ENCODE results near the gene RFNG.

Gene RFNG

GRCh38 chr17:82023447-82024241, 28.0 kb downstream of the RFNG start:
- H3K36me3 ChIP-seq (ENCODE audit: insufficient read depth, insufficient read length, low read length) = peaks cover 34% of the 10 kb centered on the region
- no peaks in the 10 kb centered on the region for H3K9me3 ChIP-seq (ENCODE audit: insufficient read depth, low read length)
- H3K9ac ChIP-seq (ENCODE audit: insufficient read length, low read depth) = peak overlapping the region; percentile 96
- H3K4me3 ChIP-seq (ENCODE audit: insufficient read length, low read depth) = peak overlapping the region; percentile 87
- no peak for TF ChIP-seq ZNF274 (IDR thresholded peaks at IDR 0.05; ENCODE audit: low read depth, low read length)
- DNase-seq (ENCODE audit: low read depth, low spot score) = no peak
- H3K4me1 ChIP-seq (ENCODE audit: insufficient read depth, insufficient read length) = peaks cover 26% of the 10 kb centered on the region
- H3K27me3 ChIP-seq (ENCODE audit: insufficient read depth, insufficient read length) = peaks cover 15% of the 10 kb centered on the region

GRCh38 chr17:82022981-82023446, 28.6 kb downstream of the RFNG start, which contains the start of gene LRRC45:
LRRC45 (plus strand) TSS chr17:82023305; CDS start chr17:82023644, 339 bp downstream.
- H3K9ac ChIP-seq (ENCODE audit: insufficient read length, low read depth) = peak within 1 kb of the TSS; percentile 96
- peaks cover 15% of the 10 kb centered on the region for H3K27me3 ChIP-seq (ENCODE audit: insufficient read depth, insufficient read length)
- H3K36me3 ChIP-seq (ENCODE audit: insufficient read depth, insufficient read length, low read length) = peaks cover 38% of the 10 kb centered on the region
- peak within 1 kb of the TSS; percentile 94 for H3K4me3 ChIP-seq (ENCODE audit: insufficient read length, low read depth)
- TF ChIP-seq SUZ12 (IDR thresholded peaks at IDR 0.05; ENCODE audit: extremely low read depth, insufficient read depth, insufficient read length) (no peak), YY1 (IDR thresholded peaks at IDR 0.05; ENCODE audit: insufficient read depth, insufficient read length) (no peak), ZNF274 (IDR thresholded peaks at IDR 0.05; ENCODE audit: low read depth, low read length) (no peak)
- peaks cover 26% of the 10 kb centered on the region for H3K4me1 ChIP-seq (ENCODE audit: insufficient read depth, insufficient read length)
- H3K9me3 ChIP-seq (ENCODE audit: insufficient read depth, low read length) = no peaks in the 10 kb centered on the region
- peak; percentile 97 for DNase-seq (ENCODE audit: low read depth, low spot score)

GRCh38 chr17:82022310-82022980, 29.2 kb downstream of the RFNG start, which contains the start of gene CENPX:
CENPX (minus strand) TSS chr17:82022878; CDS start chr17:82022861, 17 bp downstream.
- Histone ChIP-seq H3K4me3 (ENCODE audit: insufficient read length, low read depth) (peak within 1 kb of the TSS; percentile 94), H3K9ac (ENCODE audit: insufficient read length, low read depth) (peak within 1 kb of the TSS; percentile 96), H3K27me3 (ENCODE audit: insufficient read depth, insufficient read length) (peaks cover 15% of the 10 kb centered on the region), H3K36me3 (ENCODE audit: insufficient read depth, insufficient read length, low read length) (peaks cover 41% of the 10 kb centered on the region), H3K4me1 (ENCODE audit: insufficient read depth, insufficient read length) (peaks cover 26% of the 10 kb centered on the region), H3K9me3 (ENCODE audit: insufficient read depth, low read length) (no peaks in the 10 kb centered on the region)
- no peak for TF ChIP-seq ZNF274 (IDR thresholded peaks at IDR 0.05; ENCODE audit: low read depth, low read length)
- TF ChIP-seq YY1 (IDR thresholded peaks at IDR 0.05; ENCODE audit: insufficient read depth, insufficient read length) = no peak
- no peak for TF ChIP-seq SUZ12 (IDR thresholded peaks at IDR 0.05; ENCODE audit: extremely low read depth, insufficient read depth, insufficient read length)
- no peak for DNase-seq (ENCODE audit: low read depth, low spot score)

- H3K36me3 ChIP-seq (ENCODE audit: insufficient read depth, insufficient read length, low read length) = peaks cover 42% of the 10 kb centered on the region
- peak overlapping the region; percentile 94 for H3K4me3 ChIP-seq (ENCODE audit: insufficient read length, low read depth)
- H3K4me1 ChIP-seq (ENCODE audit: insufficient read depth, insufficient read length) = peaks cover 26% of the 10 kb centered on the region
- no peaks in the 10 kb centered on the region for H3K9me3 ChIP-seq (ENCODE audit: insufficient read depth, low read length)
- H3K9ac ChIP-seq (ENCODE audit: insufficient read length, low read depth) = peak overlapping the region; percentile 93
- TF ChIP-seq YY1 (IDR thresholded peaks at IDR 0.05; ENCODE audit: insufficient read depth, insufficient read length) = no peak
- no peak for TF ChIP-seq ZNF274 (IDR thresholded peaks at IDR 0.05; ENCODE audit: low read depth, low read length)
- TF ChIP-seq SUZ12 (IDR thresholded peaks at IDR 0.05; ENCODE audit: extremely low read depth, insufficient read depth, insufficient read length) = no peak
- DNase-seq (ENCODE audit: low read depth, low spot score) = no peak
- H3K27me3 ChIP-seq (ENCODE audit: insufficient read depth, insufficient read length) = peaks cover 15% of the 10 kb centered on the region
Measured at GRCh38 chr17:82021900-82022309, 29.7 kb downstream of the RFNG start.

DNA sequence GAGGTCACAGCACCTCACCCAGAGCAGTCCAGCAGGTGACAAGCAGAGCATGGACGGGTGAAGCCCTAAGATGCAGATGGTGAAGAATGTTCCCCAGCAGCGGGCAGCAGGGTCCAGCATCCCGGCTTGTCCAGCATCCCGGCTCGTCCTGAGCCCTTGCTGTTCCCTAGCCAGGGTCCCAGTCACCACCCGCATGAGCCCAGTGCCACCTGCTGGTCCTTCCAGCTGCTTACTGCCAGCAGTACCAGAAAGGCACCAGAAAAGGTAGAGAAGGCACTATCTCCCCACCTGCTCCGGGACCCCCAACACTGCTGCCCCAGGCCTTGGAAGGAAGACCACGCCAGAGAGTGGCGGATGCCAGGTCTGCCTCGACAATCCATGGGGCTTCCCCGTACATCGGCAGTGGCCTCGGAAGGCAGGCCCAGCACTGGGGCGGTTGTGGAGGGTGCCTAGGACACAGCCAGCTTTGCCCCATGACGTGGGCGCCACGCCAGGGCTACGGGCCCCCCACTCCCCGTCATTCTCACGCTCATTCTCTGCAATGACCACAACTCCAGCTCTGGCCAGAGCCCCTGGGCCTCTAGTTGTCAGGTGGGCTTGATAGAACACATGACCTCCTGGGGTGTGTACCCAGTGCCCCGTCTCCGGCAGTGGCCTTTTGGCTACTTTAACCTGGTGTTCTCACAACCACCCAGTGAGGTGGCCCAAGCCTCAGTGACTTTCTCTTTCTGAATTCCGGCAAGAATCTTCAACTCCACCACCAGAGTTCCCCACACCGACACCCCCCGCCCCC, 30.3 kb downstream of the RFNG start:
- DNase-seq (ENCODE audit: low read depth, low spot score) = no peak
- Histone ChIP-seq H3K36me3 (ENCODE audit: insufficient read depth, insufficient read length, low read length) (peaks cover 47% of the 10 kb centered on the region), H3K9ac (ENCODE audit: insufficient read length, low read depth) (peak overlapping the region; percentile 93), H3K4me3 (ENCODE audit: insufficient read length, low read depth) (no peak overlapping the region), H3K27me3 (ENCODE audit: insufficient read depth, insufficient read length) (peaks cover 15% of the 10 kb centered on the region), H3K9me3 (ENCODE audit: insufficient read depth, low read length) (no peaks in the 10 kb centered on the region), H3K4me1 (ENCODE audit: insufficient read depth, insufficient read length) (peaks cover 28% of the 10 kb centered on the region)
- TF ChIP-seq ZNF274 (IDR thresholded peaks at IDR 0.05; ENCODE audit: low read depth, low read length) = no peak
- no peak for TF ChIP-seq SUZ12 (IDR thresholded peaks at IDR 0.05; ENCODE audit: extremely low read depth, insufficient read depth, insufficient read length)
- TF ChIP-seq YY1 (IDR thresholded peaks at IDR 0.05; ENCODE audit: insufficient read depth, insufficient read length) = no peak

DNA sequence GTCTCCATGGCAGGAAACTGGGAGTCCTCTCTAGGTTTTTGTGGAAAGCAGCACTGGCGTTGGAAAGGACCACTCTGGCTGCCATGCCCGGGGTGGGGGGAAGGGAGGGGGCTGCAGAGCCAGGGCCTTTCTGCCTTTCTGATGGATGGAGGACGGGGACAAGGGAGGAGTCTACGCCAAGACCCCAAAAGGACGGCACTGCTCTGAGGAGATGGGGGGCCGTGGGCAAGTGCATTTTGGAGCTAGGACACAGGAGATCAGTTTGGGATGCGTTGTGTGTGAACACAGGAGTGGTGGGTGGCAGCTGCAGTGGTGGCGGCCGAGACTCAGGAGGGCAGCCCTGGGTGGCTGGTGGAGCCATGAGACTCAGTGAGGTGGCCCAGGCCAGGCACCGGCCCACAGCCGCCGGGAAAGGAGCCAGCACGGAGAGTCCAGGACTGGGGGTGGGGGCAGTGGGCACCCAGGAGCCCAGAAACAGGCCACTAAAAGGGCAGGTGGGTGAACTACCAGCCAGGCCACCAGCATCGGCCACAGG, 31.0 kb downstream of the RFNG start:
- Histone ChIP-seq H3K27me3 (ENCODE audit: insufficient read depth, insufficient read length) (peaks cover 15% of the 10 kb centered on the region), H3K9me3 (ENCODE audit: insufficient read depth, low read length) (no peaks in the 10 kb centered on the region), H3K4me1 (ENCODE audit: insufficient read depth, insufficient read length) (peaks cover 31% of the 10 kb centered on the region), H3K4me3 (ENCODE audit: insufficient read length, low read depth) (no peak overlapping the region), H3K9ac (ENCODE audit: insufficient read length, low read depth) (no peak overlapping the region), H3K36me3 (ENCODE audit: insufficient read depth, insufficient read length, low read length) (peaks cover 41% of the 10 kb centered on the region)
- TF ChIP-seq SUZ12 (IDR thresholded peaks at IDR 0.05; ENCODE audit: extremely low read depth, insufficient read depth, insufficient read length) (no peak), ZNF274 (IDR thresholded peaks at IDR 0.05; ENCODE audit: low read depth, low read length) (no peak), YY1 (IDR thresholded peaks at IDR 0.05; ENCODE audit: insufficient read depth, insufficient read length) (no peak)
- DNase-seq (ENCODE audit: low read depth, low spot score) = no peak
